B cell (primary cell): ENCODE measurements around the gene TUBG1.

Experiments used
- EZH2 ChIP-seq: IDR thresholded peaks from 2 replicates; pipeline ENCODE4 v1.6.1; 2012; ENCODE audit warnings: borderline replicate concordance, low read depth, mild to moderate bottlenecking, moderate library complexity, low read length; ENCODE audit not compliant: insufficient read depth, poor library complexity, severe bottlenecking
- TF ChIP-seq, protein P1 (sequence below): fragments of 200-600 bp; IDR thresholded peaks from one replicate; pipeline ENCODE4 v1.8.0; 2022; ENCODE audit warnings: antibody characterized with exemption, mild to moderate bottlenecking

DNA sequence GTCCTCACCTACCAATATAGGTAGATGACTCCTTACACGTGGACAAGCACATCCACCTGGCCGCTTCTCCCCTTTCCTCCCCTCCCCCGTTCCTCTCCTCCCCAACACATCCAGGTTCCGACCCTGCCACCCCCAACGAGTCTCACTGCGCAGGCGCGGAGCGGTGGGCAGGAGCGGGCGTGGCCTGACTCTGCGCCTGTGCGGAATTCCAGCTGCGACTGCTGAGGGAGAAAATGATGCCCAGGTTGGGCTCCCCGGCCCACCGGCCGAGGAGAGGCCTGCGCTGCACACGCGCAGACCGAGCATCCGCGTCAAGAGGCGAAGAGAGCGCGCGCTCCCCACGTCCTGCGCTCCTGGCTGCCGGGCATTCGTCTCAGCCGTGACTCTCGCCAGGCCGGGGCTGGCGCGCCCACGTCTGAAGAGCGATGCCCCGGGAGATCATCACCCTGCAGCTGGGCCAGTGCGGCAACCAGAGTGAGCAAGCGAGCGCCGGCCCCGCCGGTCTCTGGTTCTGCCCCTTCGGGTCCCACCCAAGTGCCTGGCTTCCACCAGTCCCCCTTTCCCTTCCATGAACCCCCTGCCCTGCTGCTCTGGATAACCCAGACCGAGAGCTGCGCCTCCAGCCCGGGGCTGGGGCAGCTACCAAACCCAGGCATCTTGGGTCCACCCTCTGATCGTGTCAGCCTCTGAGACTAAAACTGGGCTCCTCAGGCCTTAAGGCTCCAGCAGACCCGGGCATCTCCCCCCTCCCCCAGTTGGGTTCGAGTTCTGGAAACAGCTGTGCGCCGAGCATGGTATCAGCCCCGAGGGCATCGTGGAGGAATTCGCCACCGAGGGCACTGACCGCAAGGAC, 49.8 kb downstream of the TUBG1 start, which contains the start of gene TUBG2:
- TF ChIP-seq, protein P1, sequence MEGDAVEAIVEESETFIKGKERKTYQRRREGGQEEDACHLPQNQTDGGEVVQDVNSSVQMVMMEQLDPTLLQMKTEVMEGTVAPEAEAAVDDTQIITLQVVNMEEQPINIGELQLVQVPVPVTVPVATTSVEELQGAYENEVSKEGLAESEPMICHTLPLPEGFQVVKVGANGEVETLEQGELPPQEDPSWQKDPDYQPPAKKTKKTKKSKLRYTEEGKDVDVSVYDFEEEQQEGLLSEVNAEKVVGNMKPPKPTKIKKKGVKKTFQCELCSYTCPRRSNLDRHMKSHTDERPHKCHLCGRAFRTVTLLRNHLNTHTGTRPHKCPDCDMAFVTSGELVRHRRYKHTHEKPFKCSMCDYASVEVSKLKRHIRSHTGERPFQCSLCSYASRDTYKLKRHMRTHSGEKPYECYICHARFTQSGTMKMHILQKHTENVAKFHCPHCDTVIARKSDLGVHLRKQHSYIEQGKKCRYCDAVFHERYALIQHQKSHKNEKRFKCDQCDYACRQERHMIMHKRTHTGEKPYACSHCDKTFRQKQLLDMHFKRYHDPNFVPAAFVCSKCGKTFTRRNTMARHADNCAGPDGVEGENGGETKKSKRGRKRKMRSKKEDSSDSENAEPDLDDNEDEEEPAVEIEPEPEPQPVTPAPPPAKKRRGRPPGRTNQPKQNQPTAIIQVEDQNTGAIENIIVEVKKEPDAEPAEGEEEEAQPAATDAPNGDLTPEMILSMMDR = no peak
- no peak for TF ChIP-seq EZH2
